Epidermal melanocyte (primary cell): ENCODE measurements around the gene PIGU.

Source experiments
- DNase-seq: peaks from one replicate; pipeline ENCODE4 v3.0.0; 2011; ENCODE audit warnings: low spot score; ENCODE audit not compliant: insufficient read length

Gene PIGU

DNA sequence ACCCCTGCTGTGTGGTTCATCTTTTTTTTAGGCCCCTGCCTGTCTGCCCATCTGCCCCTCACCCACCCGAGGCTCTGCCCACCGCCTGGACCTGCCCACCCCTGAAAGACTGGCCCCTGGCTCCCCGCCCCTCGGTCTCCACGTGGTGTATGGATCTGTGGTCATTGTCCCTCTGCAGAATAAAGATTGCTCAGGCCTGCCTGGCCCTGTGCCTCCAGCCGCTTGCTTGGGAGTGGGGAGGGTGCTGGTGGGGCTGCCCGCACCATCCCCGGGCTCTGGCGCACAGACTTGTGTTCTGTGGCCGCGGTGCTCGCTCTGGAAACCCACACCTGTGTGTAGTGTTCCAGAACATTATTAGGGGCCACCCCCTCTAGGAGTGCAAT lies 116.8 kb downstream of the PIGU start:
- DNase-seq = no peak

- DNase-seq = no peak
These were observed 117.4 kb downstream of the PIGU start for GRCh38 chr20:34559311-34560140.

GRCh38 chr20:34558320-34559218 lies 118.3 kb downstream of the PIGU start, which contains the start of gene MAP1LC3A:
Gene MAP1LC3A (plus strand): TSS chr20:34558718. CDS start chr20:34558869, 151 bp downstream.
- peak; percentile 90 for DNase-seq

- no peak for DNase-seq
These were observed 119.0 kb downstream of the PIGU start for GRCh38 chr20:34557936-34558319.

DNA sequence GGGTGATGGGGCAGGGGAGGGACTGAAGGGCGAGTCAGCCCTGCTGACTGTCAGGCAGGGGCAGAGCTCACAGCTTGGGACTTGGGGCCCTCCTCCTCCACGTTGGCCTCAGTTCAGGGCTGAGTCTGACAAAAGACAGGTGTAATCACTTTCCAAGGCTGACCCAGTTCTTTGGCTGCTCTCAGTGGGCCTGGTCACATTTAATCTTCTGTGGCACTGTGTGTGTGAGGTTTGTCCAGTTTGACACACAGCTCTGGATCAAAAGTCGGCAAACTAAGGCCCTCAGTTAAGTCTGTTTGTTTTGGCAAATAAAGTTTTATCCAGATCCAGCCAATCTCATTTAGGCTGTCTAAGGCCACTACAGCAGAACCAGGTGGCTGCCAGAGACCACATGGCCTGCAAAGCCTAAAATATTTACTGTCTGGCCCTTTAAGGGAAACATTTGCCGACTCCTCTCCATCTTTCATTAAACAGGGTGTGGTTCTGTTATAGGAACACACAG lies 123.5 kb downstream of the PIGU start:
- no peak for DNase-seq

- no peak for DNase-seq
These were observed 124.3 kb downstream of the PIGU start for GRCh38 chr20:34552569-34552968.

- DNase-seq = no peak
These were observed 127.0 kb downstream of the PIGU start for GRCh38 chr20:34549929-34550305.

GRCh38 chr20:34549291-34549928 lies 127.5 kb downstream of the PIGU start:
- no peak for DNase-seq

DNA sequence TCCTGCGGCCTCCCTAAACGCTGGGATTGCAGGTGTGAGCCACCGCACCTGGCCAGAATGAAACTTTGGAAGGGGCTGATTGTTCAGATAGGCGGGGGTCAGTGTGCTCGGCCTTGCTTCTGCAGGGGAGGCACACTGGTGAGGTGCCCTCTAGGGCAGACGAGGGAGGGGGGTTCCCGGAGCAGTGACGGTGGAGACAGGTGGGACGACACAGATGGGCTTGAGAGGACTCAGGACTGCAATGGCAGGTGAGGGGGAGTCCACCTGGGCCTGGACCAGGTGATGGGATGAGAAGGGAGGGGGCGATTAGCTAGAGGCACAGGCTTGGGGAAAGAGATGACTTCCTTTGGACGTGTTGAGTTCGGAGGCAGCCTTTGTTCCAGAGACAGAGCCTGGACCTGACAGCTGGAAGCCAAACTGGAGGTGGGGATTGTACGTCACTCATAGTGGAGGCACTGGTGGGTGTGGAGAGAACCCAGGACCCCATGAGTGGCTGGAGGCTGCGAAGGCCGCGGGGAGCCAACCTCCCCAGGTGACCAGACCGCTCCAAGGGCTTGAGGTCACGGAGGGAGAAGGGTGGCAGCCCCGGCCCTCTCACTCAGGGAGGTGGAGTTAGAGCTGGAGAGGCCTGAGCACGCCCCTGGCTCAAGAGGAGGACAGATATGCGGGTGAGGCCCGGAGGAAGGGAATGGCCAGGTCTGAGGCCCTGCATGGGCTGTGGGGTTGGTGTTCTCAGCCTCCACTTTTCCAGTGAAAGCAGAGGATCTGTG lies 128.9 kb downstream of the PIGU start:
- no peak for DNase-seq

DNA sequence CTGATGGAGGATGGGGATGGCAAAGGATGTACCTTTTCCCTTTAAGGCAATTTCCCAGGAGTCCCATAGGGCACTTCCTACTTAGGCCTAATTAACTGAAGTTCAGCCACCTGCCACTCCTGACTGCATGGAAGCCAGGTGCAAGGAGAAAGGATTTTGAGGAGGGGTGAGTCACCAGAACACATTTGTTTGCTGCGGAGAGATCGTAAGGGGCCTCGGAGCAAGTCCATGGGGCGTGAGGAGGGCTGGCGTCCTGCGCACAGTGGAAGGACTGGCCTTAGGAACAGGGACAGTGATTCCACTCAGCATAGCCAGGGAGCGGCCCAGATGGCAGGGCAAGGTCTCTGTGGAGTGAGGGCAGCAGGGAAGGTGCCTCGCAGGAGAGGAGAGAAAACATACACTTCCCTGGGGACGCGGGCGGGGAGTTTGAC lies 130.1 kb downstream of the PIGU start:
- no peak for DNase-seq

DNA sequence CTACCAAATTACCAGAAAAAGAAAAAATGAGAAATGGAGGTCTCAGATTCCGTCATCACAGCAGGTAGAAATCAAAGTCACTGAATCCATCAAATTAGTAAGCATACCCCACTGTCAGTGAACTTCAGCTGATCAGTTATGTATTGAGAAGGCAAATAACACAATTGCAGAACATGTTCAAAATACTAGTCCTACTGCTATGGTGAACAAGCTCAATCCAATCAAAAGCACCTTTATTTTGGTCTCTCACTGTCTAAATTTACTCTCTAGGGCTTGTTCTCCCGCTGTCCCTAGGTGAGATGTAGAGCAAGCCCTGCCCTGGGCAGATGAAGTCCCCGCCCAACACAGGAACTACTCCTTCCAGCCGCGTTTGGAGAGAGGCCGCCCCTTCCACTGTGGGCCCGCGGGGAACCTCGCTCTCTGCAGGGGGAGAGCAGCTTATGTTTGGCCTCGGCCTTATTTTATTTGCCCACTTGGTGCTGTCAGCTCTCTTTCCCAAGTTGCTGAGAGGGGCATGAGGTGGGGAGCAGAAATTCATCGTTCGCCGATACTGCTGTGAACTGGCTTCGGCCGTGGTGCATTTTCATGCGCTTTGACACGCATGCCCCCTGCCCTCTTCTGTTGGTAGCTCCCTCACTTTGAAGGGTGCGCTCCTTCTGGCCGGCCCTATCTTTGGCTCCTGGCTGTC lies 132.6 kb downstream of the PIGU start:
- DNase-seq = no peak

GRCh38 chr20:34543463-34544056 lies 133.3 kb downstream of the PIGU start:
- DNase-seq = no peak

GRCh38 chr20:34542439-34542838 lies 134.5 kb downstream of the PIGU start:
- no peak for DNase-seq

- no peak for DNase-seq
These were observed 135.0 kb downstream of the PIGU start for GRCh38 chr20:34541917-34542316.

DNA sequence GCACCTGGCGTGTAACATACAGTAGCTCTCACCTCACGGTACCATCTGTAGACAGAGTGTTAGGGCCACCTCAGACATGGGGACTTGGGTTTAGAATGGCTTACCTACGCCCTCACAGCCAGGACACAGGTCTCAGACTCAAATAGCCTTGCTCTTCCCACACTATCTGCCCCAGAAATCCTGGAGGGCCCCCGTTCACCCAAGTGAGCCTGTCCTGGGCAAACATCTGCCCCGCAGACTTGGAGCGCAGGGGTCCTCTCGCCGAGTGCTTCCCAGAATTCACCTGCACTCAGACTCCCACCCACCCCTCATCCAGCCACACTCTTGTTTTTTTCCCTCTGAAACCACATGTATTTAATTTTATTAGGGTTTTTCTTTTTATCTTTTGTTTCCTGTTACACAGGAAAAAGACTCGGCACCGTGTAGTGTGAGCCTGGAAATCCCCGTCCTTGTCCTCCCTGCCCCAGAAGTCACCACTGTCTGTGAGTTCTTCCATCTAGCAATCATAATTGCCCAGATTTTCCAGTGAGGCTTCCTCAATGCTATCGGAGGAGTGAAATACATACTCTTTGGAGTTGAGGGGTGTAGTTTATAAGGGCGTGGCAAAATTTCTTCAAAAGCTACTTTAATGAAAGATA lies 135.5 kb downstream of the PIGU start:
- DNase-seq = no peak

DNA sequence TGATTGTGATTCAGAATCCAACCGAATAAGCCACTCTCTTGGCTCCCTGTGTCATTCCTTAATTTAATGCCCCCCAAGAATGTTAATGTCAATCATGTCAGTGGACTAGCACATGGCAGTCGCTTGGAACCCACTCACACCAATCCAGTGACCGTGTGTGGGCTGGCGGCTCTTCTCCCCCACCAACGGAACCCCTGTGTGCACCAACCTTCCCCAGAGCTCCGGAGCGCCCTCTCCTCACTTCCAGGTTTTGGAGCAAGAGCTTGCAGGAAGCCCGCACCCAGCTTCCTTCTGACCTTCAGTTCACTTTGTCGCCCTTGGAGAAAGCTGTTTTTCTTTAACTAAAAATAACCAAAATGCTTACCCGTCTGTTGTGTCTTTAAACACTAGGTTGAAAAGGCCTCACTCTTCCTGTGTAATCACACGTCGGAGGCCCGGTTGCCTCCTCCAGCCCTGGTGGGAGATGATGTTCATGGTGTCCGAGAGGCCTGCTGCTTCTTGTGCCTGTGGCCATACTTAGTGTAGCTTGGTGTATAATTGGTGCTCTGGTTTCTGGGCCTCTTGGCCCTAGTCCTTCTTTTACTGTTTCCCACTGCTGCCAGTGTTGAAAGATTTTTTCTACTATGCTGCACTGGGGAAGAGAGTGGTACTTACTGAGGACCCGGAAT lies 136.2 kb downstream of the PIGU start:
- no peak for DNase-seq

DNA sequence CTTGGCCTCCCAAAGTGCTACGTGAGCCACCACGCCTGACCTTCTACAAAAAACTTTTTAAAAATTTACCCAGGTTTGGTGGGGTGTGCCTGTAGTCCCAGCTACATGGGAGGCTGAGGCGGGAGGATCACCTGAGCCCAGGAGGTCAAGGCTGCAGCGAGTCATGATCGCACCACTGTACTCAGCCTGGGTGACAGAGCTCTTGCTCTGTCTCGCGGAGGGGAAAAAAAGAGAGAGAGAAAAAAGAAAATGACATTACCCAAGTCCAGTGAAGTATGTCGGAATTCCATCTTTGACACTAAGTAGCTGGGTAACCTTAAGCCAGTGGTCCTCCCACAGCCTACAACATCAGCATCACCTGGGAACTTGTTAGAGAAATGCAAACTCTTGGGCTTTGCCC lies 137.1 kb downstream of the PIGU start:
- no peak for DNase-seq

- peak; percentile 49 for DNase-seq
These were observed 138.2 kb downstream of the PIGU start for GRCh38 chr20:34538671-34539123.

DNA sequence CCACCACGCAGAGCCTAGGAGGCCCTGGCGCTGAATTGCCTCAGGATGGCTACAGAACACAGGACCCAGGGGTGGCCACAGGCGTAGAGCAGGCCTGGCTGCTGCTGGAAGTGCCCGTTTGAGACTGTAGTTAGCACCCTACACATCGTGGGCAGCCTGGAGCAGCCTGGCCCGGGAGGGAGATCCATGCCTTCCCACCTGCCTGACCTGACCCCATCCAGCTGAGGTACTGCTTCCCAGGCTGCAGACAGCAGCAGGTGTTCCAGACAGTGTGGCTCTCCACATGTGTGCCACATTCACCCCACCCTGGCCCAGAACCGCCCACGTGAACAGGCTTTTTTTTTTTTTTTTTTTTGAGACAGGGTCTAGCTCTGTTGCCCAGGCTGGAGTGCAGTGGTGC lies 139.2 kb downstream of the PIGU start:
- DNase-seq = no peak
